ENCODE data around the gene HPD.
"Not testable (repeated sequence)": the region's sequence is repeated elsewhere in the genome, so short reads cannot be mapped to it uniquely, and the experiment has no call there.

- TF ChIP-seq, protein P1, sequence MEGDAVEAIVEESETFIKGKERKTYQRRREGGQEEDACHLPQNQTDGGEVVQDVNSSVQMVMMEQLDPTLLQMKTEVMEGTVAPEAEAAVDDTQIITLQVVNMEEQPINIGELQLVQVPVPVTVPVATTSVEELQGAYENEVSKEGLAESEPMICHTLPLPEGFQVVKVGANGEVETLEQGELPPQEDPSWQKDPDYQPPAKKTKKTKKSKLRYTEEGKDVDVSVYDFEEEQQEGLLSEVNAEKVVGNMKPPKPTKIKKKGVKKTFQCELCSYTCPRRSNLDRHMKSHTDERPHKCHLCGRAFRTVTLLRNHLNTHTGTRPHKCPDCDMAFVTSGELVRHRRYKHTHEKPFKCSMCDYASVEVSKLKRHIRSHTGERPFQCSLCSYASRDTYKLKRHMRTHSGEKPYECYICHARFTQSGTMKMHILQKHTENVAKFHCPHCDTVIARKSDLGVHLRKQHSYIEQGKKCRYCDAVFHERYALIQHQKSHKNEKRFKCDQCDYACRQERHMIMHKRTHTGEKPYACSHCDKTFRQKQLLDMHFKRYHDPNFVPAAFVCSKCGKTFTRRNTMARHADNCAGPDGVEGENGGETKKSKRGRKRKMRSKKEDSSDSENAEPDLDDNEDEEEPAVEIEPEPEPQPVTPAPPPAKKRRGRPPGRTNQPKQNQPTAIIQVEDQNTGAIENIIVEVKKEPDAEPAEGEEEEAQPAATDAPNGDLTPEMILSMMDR (conservative IDR thresholded peaks at IDR 0.05; ENCODE audit: low read length): not testable (repeated sequence)
- TF ChIP-seq EZH2phosphoT487 (IDR thresholded peaks at IDR 0.05; ENCODE audit: borderline replicate concordance, low read depth, low read length): not testable (repeated sequence)
Observed at GRCh38 chr12:121790785-121791184, 67.9 kb downstream of the HPD start.
